Measurements from ENCODE around the gene PRRC1. TPM values are rescaled to one million over a fixed set of nuclear protein-coding genes. Genes with fewer than 3 reads are reported as not detected.
"Not testable (repeated sequence)": the region's sequence is repeated elsewhere in the genome, so short reads cannot be mapped to it uniquely, and the experiment has no call there.

Gene PRRC1
- total RNA-seq, 2 donors from 2014 or later: 30.4 to 42.5 TPM

DNA sequence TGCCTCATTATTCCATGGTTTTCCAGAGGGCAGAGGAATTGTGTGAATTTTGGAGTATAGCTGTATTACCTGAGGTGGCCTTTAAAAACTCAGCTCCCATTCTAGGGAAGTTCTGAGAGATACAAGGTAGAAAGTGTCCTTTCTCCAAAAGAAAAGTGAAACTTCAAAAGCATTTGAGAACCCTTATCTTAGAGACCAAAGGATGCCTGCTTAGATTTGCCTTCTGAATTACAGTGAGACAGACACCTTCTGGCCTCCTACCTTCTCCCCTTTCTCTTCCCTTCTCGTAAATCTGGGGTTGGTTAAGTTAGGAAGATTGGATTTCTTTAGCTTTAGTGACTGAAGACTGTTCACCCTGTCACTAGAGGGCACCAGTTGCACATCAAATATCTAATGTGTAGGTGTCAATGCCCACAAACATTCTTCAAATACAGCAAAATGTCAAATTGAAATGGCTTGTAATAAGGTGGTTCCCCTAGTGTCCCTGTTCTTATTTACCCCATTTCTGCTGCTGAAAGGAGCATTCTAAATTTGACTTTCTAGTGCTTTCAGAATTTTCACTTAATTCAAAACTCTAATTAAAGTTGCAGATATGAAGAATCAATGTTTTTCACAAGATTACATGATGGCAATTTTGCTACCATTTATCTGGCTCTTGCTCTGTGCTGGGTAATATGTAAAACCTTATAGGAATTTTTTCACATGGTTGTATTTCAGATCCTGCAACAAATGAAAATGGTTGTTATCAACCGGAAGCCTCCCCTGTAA, 46.7 kb downstream of the PRRC1 start:
- Mint-ChIP-seq H3K27ac (no peak overlapping the region), H3K36me3 (no peaks in the 10 kb centered on the region), H3K9me3 (no peaks in the 10 kb centered on the region)
- ATAC-seq (peak; percentile 80 to 85), DNase-seq (ENCODE audit: low spot score in 2 of 2) (peak in 1 of 2 donors; percentile 45)

DNA sequence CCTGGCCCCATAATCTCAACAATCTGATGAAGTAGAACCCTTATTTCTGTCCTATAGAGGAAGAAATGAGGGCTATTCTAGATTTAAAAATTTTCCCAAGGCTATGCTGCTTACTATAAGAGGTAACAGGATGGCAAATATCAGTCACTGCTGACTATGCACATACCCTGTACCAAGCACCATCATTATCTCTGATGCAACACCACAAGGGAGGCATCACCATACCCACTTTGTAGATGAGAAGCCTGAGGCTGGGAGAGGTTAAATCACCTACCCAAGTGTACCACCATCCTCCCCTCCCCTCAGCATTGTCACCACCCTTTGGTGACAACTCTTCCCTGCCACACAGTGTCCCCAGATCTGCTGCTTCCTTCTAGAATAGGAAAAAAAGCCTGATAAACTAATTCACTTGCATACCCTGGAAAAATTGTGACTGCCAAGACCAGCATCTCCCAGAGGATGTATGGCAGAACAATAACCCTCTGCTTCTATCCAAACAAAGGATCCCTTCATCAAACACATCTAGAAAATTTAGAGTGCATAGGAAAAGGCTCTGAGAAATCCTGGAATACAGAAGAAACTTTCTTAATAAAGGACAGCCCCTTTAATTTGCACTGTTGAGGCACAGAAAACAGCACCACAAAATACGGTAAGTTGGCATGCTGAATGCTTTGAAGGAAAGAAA, 48.3 kb downstream of the PRRC1 start:
- ATAC-seq (no peak), DNase-seq (ENCODE audit: low spot score in 2 of 2) (no peak)
- Mint-ChIP-seq H3K27ac (no peak overlapping the region), H3K36me3 (no peaks in the 10 kb centered on the region), H3K9me3 (no peaks in the 10 kb centered on the region)

DNA sequence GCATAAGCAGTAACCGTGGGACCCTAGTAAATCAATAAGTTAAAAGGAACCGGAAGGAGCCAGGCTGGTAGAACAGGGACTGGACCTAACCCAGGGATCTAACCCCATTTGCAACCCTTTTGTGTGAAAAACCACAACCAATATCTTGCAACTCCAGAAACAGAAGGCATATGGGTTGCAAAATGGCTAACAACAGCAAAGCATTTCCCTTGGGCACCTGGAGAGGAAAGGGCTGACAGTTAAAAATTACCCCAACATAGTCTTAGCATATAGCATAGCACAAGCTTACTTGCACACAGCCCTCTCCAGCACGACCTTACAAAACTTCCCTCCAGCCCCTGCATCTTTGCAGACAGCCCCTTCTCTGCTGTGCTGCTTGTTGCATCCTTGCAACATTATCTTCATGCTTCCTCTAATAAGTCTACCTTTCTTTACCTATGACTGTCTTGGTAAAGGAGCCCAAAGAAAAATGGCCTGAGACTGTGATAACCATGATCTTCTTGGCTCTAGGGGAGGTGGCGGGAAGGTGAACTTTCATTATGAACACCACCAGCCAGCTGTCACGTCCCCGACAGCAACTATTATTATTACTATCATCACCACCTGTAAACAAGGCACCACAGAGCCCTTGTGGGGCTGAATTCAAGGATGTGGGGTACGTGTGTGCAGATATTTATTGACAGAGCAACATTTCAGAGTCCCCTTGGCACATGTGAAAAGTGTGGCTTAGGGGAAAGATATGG, 49.8 kb downstream of the PRRC1 start:
- ATAC-seq: peak in 1 of 2 donors; percentile 43
- no peaks in the 10 kb centered on the region for H3K36me3 Mint-ChIP-seq

DNA sequence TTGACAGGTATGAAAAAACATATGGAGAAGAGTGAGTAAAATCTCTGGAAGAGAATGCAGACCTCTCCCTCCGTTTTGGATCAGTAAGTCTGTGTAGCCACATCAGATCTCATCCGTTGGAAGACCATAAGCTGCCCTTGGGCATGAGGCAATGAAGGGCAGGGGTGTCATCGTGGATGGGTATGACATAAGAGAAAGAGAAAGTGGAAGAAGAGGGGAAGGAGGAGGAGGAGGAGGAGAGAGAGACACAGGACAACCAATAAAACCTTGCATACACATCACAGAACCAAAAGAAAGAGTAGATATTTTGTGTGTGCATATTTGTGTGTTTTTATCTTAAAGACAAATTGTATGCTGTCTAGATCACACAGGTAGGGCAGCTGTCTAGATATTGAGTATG, 50.7 kb downstream of the PRRC1 start:
- ATAC-seq: peak in 1 of 2 donors; percentile 20
- H3K36me3 Mint-ChIP-seq: no peaks in the 10 kb centered on the region
- no peaks in the 10 kb centered on the region for H3K9me3 Mint-ChIP-seq
- no peak for DNase-seq (ENCODE audit: low spot score in 2 of 2)
- no peak overlapping the region for H3K27ac Mint-ChIP-seq

More for the DNA sequence above, 49.8 kb downstream of the PRRC1 start:
- no peak for DNase-seq (ENCODE audit: low spot score in 2 of 2)
- Mint-ChIP-seq H3K27ac (no peak overlapping the region), H3K9me3 (no peaks in the 10 kb centered on the region)

DNA sequence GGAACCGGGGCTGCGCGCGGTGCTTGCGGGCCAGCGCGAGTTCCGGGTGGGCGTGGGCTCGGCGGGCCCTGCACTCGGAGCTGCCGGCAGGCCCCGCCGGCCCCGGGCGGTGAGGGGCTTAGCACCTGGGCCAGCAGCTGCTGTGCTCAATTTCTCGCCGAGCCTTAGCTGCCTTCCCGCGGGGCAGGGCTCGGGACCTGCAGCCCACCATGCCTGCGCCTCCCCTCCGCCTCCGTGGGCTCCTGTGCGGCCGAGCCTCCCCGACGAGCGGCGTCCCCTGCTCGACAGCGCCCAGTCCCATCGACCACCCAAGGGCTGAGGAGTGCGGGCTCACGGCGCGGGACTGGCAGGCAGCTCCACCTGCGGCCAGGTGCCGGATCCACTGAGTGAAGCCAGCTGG, 52.0 kb downstream of the PRRC1 start:
- DNase-seq (ENCODE audit: low spot score in 2 of 2); H3K27ac Mint-ChIP-seq; ATAC-seq; H3K36me3 Mint-ChIP-seq; H3K9me3 Mint-ChIP-seq: not testable (repeated sequence)

DNA sequence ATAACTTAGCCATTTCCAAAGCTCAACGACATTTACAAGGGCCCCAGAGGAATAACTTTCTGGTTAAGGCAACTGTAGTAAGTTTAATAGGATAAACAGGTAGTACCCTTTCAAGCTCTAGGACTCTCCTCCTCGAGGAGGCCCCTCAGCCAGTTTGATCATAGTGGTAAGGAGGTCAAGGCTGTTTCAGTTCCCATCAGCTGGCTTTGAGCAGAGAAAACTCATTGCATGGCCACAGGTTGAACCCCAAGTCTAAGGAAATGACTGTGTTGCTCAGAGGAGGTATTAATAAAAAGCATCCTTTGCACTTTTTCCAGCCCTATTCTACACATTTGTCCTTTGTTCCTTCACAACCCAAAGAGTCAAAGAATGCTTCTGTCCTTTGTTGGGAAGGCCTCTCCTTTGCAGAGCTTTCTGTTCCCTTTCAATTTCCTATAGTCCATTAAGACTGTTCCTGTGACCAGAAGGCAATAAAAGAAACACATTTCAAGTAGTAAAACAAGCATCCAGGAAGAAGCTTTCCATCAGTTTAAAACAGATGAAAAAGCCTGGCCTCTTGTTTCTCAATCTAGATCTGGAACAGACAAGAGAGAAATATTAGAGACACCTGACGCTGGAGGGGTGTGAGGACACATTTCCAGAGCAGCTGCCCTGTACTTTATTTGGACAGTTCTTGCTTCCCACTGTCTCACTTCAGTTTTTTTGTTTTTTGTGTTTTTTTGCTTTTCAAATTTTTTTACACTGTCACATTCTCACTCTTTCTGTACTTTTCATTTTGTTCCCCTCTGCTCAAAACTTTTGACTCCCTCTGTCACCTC, 54.1 kb downstream of the PRRC1 start:
- Mint-ChIP-seq H3K27ac (no peak overlapping the region), H3K36me3 (peaks cover 9 to 12% of the 10 kb centered on the region in 2 donors), H3K9me3 (peaks cover 9 to 10% of the 10 kb centered on the region in 2 donors)
- ATAC-seq (no peak), DNase-seq (ENCODE audit: low spot score in 2 of 2) (no peak)

DNA sequence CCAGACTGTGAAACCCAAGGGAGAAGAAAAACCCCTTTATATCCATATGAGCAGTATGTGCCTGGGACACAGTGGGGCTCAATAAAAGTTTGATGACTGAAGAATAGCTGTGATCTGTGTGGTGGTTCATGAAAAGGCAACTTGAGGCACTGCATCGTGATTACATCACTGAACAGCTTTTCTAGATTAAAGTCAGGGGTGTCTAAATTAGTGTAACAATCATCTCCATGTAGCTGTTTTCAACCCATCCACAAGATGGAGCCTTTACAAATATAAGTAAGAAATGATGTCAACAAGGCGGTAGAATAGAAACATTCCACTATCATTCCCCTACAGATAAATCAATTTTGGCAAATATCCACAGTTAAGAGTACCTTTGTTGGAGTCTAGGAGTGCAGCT, 55.5 kb downstream of the PRRC1 start:
- no peak overlapping the region for H3K27ac Mint-ChIP-seq
- no peak for DNase-seq (ENCODE audit: low spot score in 2 of 2)
- H3K9me3 Mint-ChIP-seq: peaks cover 9 to 10% of the 10 kb centered on the region in 2 donors
- peaks cover 9 to 12% of the 10 kb centered on the region in 2 donors for H3K36me3 Mint-ChIP-seq
- ATAC-seq: peak in 1 of 2 donors; percentile 60

DNA sequence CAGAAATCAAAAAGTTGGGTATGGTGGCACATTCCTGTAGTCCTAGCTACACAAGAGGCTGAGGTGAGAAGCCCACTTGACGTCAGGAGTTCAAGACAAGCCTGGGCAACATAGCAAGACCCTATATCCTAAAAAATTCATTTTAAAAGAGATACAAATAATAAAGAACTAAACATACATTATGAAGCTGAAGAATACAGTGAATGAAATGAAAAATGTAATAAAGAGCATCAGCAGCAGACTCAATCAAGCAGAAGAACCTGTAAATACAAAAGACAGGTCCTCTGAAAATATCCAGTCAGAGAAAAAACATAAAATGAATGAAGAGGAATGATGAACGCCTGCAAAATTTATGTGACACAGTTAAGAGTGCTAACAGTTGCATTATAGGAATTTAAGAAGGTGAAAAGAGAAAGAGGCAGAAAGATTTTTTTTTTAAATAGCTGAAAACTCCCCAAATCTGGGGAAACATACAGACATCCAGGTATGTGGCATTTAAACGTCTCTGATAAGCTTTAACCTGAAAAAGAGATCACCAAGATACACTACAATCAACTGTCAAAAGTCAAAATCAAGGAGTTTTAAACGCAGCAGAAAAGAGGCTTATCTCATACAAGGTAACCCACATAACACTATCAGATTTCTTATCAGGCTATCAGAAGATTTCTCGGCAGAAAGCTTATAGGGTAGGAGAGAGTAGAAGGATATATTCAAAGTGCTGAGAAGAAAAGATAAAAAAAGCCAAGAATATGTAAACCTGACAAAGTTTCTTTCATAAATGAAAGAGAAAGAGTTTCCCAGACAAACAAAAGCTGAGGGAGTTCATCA, 57.6 kb downstream of the PRRC1 start:
- no peak for ATAC-seq

DNA sequence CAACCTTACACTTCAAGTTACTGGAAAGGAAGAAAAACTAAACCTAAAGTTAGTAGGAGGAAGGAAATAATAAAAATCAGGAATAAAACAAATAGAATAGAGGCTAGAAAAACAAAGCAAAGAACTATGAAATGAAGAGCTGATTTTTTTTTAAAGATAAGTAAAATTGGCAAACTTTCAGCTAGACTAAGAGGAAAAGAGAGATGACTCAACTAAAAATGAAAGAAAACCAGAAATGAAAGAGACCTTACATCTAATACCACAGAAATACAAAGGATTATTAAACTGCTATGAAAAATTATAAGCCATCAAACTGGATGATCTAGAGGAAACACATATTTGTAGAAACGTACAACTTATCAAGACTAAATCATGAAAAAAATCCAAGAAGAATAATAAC, 60.0 kb downstream of the PRRC1 start:
- Mint-ChIP-seq H3K36me3 (peaks cover 9 to 12% of the 10 kb centered on the region in 2 donors), H3K9me3 (peaks cover 9 to 10% of the 10 kb centered on the region in 2 donors), H3K27ac (no peak overlapping the region)
- DNase-seq (ENCODE audit: low spot score in 2 of 2): no peak
- ATAC-seq: no peak

More for the DNA sequence above, 57.6 kb downstream of the PRRC1 start:
- Mint-ChIP-seq H3K27ac (no peak overlapping the region), H3K36me3 (peaks cover 9 to 12% of the 10 kb centered on the region in 2 donors), H3K9me3 (peaks cover 9 to 10% of the 10 kb centered on the region in 2 donors)
- DNase-seq (ENCODE audit: low spot score in 2 of 2): no peak

DNA sequence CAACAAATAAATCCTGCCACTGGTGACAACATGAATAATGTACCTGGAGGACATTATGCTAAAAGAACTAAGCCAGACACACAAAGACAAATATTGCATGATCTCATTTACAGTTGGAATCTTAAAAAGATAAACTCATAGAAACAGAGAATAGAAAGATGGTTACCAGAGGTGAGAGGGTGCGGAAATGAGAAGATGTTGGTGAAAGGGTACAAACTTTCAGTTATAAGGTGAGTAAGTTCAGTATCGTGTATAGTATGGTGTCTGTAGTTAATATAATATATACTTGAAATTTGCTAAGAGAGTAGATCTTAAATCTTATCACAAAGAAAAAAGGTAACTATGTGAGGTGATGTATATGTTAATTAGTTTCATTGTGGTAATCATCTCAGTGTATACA, 63.3 kb downstream of the PRRC1 start:
- Mint-ChIP-seq H3K9me3 (no peaks in the 10 kb centered on the region), H3K27ac (no peak overlapping the region), H3K36me3 (no peaks in the 10 kb centered on the region)
- peak in 1 of 2 donors; percentile 52 for ATAC-seq
- no peak for DNase-seq (ENCODE audit: low spot score in 2 of 2)

DNA sequence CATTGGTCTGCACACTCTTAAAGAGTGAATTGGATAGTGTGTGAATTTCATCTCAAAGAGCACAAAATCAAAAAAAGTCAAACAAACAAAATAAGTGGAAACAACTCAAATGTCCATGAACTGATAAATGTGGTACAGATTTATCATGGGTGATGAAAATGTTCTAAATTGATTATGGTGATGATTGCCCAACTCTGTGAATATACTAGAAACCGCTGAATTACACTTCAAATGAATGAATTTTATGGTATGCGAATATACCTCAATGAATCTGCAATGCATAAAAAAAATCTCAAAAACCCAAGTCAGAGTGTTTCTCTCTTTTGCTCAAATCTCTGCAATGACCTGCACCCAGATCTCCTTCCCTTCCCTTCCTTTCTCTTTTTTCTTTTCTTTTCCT, 64.0 kb downstream of the PRRC1 start:
- DNase-seq (ENCODE audit: low spot score in 2 of 2): no peak
- no peaks in the 10 kb centered on the region for H3K9me3 Mint-ChIP-seq
- H3K27ac Mint-ChIP-seq: no peak overlapping the region
- H3K36me3 Mint-ChIP-seq: no peaks in the 10 kb centered on the region
- ATAC-seq: no peak

DNA sequence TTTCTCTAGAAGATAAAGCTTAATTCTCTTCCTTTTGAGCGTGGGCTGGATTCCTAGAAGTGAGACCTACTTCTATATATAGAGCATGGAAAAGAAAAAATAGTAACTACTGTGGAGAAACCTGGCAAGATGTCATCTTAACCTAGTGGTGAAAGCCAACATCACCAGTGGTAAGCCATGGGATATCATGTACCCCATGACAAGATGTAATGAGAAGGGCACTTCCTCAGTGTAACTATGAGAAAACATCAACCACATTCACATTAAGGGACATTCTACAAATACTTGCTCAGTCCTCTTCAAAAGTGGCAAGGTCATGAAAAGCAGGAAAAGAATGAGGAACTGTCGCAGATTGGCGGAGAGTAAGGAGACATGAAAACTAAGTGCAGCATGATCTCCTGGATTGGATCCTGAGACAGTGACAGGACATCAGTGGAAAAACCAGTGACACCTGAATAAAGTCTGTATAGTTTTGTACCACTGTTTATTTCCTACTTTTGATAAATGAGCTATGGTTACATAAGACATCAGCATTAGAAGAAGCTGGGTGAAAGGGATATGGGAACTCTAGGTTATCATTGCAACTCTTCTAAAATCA, 65.4 kb downstream of the PRRC1 start:
- H3K9me3 Mint-ChIP-seq: no peaks in the 10 kb centered on the region
- no peak for DNase-seq (ENCODE audit: low spot score in 2 of 2)
- no peak overlapping the region for H3K27ac Mint-ChIP-seq

DNA sequence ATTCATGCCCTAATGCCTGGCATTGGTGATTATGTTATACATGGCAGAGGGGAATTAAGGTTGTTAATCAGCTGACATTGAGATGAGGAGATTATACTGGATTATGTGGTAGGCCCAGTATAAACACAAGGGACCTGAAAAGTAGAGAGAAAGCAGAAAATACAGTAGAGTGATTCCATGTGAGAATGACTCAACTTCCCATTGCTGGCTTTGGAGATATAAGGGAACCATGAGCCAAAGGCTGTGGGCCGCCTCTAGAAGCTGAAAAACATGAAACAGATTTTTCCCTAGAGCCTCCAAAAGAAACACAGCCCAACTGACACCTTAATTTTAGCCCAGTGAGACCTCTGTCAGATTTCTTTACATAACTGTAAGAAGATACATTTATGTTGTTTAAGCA, 66.4 kb downstream of the PRRC1 start:
- no peaks in the 10 kb centered on the region for H3K9me3 Mint-ChIP-seq
- ATAC-seq (no peak), DNase-seq (ENCODE audit: low spot score in 2 of 2) (no peak)
- no peaks in the 10 kb centered on the region for H3K36me3 Mint-ChIP-seq
- H3K27ac Mint-ChIP-seq: no peak overlapping the region

More for the DNA sequence above, 65.4 kb downstream of the PRRC1 start:
- no peak for ATAC-seq
- no peaks in the 10 kb centered on the region for H3K36me3 Mint-ChIP-seq

DNA sequence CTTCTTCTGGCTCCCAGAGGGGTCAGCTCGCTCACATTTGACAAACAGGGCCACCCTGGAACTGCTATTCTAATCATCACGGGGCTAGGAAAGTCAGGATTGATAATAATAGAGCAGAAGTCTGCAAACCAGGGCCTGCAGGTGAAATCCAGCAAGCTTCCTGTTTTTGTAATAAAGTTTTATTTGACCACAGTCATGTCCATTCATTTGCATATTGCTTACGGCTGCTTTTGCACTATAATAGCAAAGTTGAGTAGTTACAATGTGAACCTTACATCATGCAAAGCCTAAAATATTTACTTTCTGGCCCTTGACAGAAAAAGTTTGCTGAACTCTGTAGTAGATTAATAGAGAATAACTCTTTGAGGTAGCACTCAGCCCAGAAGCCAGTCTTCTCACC, 68.2 kb downstream of the PRRC1 start:
- no peak for ATAC-seq
- H3K27ac Mint-ChIP-seq: no peak overlapping the region
- no peak for DNase-seq (ENCODE audit: low spot score in 2 of 2)
- no peaks in the 10 kb centered on the region for H3K9me3 Mint-ChIP-seq
- H3K36me3 Mint-ChIP-seq: no peaks in the 10 kb centered on the region

DNA sequence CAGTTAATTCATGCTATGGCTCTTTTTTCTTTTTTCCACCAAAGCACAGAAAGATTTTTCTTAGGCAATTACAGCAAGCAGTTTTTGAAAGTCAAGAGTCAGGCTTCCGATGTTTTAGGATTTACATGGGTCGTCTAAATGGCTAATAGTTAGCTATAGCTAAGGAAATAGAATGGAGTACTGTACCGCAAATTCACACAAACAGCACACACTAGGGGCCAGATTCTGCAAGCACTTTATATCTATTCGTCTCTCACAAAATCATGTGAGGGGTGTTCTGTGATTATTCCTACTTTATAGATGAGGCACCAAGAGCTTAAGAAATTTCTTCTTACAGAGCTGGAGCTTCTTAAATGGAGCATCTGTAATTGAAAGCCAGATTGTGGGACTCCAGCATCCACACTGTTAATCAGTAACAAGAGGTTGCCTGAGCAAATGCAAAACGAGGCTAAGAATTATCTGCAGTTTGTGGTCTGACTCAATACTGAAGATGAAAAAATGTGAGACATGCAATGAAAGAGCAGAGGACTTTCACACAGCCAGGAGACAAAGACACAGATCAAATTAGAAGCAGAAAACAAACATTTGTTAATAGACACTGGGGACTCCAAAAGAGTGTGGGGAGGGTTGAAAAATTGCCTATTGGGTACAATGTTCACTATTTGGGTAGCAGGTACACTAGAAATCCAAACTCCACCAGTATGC, 68.8 kb downstream of the PRRC1 start:
- H3K9me3 Mint-ChIP-seq: no peaks in the 10 kb centered on the region
- ATAC-seq: no peak

More for the DNA sequence above, 68.8 kb downstream of the PRRC1 start:
- Mint-ChIP-seq H3K36me3 (no peaks in the 10 kb centered on the region), H3K27ac (no peak overlapping the region)
- DNase-seq (ENCODE audit: low spot score in 2 of 2): no peak
